Natural killer cell treated with Interleukin-12 subunit alpha and Interleukin-12 subunit beta and Interleukin-15 and Interleukin-18, amount 100 ng/mL, for 72 hours (primary cell): ENCODE data around the gene CCNI. TPM values are rescaled to one million over a fixed set of nuclear protein-coding genes. Genes with fewer than 3 reads are reported as not detected.
"Not testable (repeated sequence)": the region's sequence is repeated elsewhere in the genome, so short reads cannot be mapped to it uniquely, and the experiment has no call there.

Experiments used
- ATAC-seq, 2 donors: fragments of 150-1000 bp; cut with Tn5 transposase in 1 of 2; sonication (Bioruptor Pico), chemical (Tn5 transposase) in 1 of 2; 2 replicates each; pipeline ENCODE4 v1.10.0; 2021
- DNase-seq: peaks from one replicate; pipeline ENCODE4 v3.0.0; 2022; ENCODE audit warnings: low spot score
- H3K27ac Mint-ChIP-seq, 2 donors: 1 replicate in 1 of 2; 2 replicates in 1 of 2; pipeline ENCODE4 v1.8.0; 2022; ENCODE audit warnings: mixed read lengths in 2 of 2, mild to moderate bottlenecking in 1 of 2, moderate library complexity in 1 of 2
- H3K27me3 Mint-ChIP-seq, 2 donors: 1 replicate in 1 of 2; 2 replicates in 1 of 2; pipeline ENCODE4 v1.8.0; 2022; ENCODE audit warnings: mixed read lengths in 2 of 2
- H3K36me3 Mint-ChIP-seq: one replicate; pipeline ENCODE4 v1.8.0; 2022; ENCODE audit warnings: mixed read lengths
- H3K4me1 Mint-ChIP-seq, 2 donors: 1 replicate in 1 of 2; 2 replicates in 1 of 2; pipeline ENCODE4 v1.8.0; 2022; ENCODE audit warnings: low read depth in 2 of 2, mixed read lengths in 2 of 2, mild to moderate bottlenecking in 1 of 2
- H3K4me3 Mint-ChIP-seq: one replicate; pipeline ENCODE4 v1.8.0; 2022; ENCODE audit warnings: mixed read lengths
- H3K9me3 Mint-ChIP-seq: 2 replicates; pipeline ENCODE4 v1.8.0; 2022; ENCODE audit warnings: mixed read lengths
- total RNA-seq, 2 donors: library from RNA; stranded (reverse); gene quantifications; one replicate each; pipeline ENCODE4 v1.2.3, GENCODE V29; 2022

The CCNI gene
- total RNA-seq, 2 donors from 2014 or later: 152 to 164 TPM

DNA sequence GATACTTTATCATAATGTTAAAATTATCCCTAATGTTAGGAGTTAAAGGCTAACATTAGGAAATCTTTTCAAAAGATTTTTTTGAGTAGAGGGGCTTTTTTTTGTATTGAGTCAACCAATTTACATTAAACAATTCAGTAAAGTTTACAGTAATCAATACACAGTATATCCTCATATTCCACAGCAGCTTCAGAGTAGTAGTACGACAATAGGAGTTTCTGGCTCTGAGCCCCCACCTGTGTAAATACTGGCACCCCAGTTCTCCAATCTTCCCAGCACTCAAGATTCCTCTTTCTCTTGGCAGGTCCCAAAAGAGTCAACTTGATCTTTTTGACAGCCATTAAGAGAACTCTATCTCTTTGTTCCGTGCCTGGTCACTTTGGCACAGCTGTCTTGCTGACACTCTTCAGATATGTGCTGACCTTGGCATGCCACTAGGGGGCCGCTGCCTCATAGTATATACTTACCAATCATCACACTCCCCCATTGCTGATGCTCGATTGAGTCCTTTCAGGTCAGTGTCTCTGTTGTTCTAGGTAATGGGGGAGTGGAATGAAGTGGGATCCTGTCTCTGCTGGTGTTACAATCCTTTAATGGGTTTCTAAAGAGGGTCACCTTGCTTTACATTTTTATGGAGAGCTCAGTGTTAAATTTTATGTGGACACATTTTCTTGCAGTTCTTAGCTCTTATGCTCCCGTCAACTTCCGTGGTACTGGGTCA, 19.5 kb upstream of the CCNI start:
- ATAC-seq: peak; percentile 93
- Mint-ChIP-seq H3K9me3 (no peaks in the 10 kb centered on the region), H3K27ac (no peak overlapping the region)

DNA sequence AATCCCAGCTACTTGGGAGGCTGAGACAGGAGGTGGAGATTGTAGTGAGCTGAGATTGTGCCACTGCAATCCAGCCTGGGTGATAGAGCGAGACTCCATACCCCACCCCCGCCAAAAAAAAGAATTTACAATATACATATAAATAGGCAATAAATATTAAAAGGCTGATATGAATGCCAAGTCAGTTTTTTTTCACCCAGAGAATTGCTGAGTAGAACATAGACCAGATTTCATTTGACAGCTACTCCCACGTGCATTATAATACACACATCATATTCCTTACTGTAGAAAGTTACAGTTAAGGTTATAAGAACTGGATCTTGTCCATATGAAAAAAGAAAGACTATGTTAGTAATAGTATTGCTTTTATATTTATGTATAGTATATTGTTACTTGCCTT, 18.7 kb upstream of the CCNI start:
- Mint-ChIP-seq H3K4me3 (no peak overlapping the region), H3K9me3 (no peaks in the 10 kb centered on the region), H3K27me3 (no peaks in the 10 kb centered on the region), H3K4me1 (peaks cover 0 to 4% of the 10 kb centered on the region in 2 donors), H3K36me3 (no peaks in the 10 kb centered on the region), H3K27ac (no peak overlapping the region)
- DNase-seq (no peak), ATAC-seq (no peak)

More for the DNA sequence above, 19.5 kb upstream of the CCNI start:
- DNase-seq: peak; percentile 74
- H3K4me1 Mint-ChIP-seq: peaks cover 0 to 4% of the 10 kb centered on the region in 2 donors
- peaks cover 0 to 2% of the 10 kb centered on the region in 2 donors for H3K27me3 Mint-ChIP-seq
- no peaks in the 10 kb centered on the region for H3K36me3 Mint-ChIP-seq
- H3K4me3 Mint-ChIP-seq: no peak overlapping the region

DNA sequence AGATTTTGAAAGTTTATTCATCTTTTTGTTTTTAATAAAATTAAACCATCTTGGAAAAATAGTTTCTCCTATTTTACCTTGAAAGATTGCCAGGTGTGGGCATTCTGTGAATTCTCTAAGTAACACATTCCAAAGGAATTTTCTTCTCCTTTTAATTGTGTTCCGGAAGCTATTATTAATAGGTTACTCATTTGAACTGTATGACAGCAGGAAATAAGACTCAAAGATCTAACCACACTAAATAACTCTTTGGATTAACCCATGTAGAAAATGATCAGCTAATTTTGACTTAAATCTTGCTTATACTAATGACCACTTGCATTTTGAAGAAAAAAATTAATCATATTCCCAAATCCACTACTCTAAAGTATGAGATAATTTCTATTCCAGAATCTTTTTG, 17.6 kb upstream of the CCNI start:
- no peaks in the 10 kb centered on the region for H3K9me3 Mint-ChIP-seq
- no peaks in the 10 kb centered on the region for H3K27me3 Mint-ChIP-seq
- DNase-seq: no peak
- no peak overlapping the region for H3K4me3 Mint-ChIP-seq
- H3K27ac Mint-ChIP-seq: no peak overlapping the region
- no peaks in the 10 kb centered on the region for H3K36me3 Mint-ChIP-seq
- ATAC-seq: no peak
- peaks cover 0 to 4% of the 10 kb centered on the region in 2 donors for H3K4me1 Mint-ChIP-seq

- DNase-seq (no peak), ATAC-seq (no peak)
- no peaks in the 10 kb centered on the region for H3K9me3 Mint-ChIP-seq
- no peak overlapping the region for H3K27ac Mint-ChIP-seq
- H3K4me1 Mint-ChIP-seq: peaks cover 0 to 4% of the 10 kb centered on the region in 2 donors
- no peaks in the 10 kb centered on the region for H3K36me3 Mint-ChIP-seq
- H3K27me3 Mint-ChIP-seq: no peaks in the 10 kb centered on the region
- H3K4me3 Mint-ChIP-seq: no peak overlapping the region
Observed at GRCh38 chr4:77092975-77093374, 17.2 kb upstream of the CCNI start.

- DNase-seq (no peak), ATAC-seq (no peak)
- Mint-ChIP-seq H3K27ac (no peak overlapping the region), H3K9me3 (no peaks in the 10 kb centered on the region), H3K4me1 (no peaks in the 10 kb centered on the region), H3K4me3 (no peak overlapping the region), H3K27me3 (no peaks in the 10 kb centered on the region), H3K36me3 (no peaks in the 10 kb centered on the region)
Observed at GRCh38 chr4:77089866-77090265, 14.1 kb upstream of the CCNI start.

DNA sequence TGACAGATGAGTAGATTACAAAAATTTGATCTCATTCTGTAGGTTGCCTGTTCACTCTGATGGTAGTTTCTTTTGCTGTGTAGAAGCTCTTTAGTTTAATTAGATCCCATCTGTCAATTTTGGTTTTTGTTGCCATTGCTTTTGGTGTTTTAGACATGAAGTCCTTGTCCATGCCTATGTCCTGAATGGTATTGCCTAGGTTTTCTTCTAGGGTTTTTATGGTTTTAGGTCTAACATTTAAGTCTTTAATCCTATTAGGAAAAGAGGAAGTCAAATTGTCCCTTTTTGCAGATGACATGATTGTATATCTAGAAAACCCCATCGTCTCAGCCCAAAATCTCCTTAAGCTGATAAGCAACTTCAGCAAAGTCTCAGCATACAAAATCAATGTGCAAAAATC, 11.2 kb upstream of the CCNI start:
- H3K4me3 Mint-ChIP-seq, H3K4me1 Mint-ChIP-seq, H3K27ac Mint-ChIP-seq, H3K36me3 Mint-ChIP-seq, ATAC-seq, DNase-seq, H3K27me3 Mint-ChIP-seq, H3K9me3 Mint-ChIP-seq: not testable (repeated sequence)

DNA sequence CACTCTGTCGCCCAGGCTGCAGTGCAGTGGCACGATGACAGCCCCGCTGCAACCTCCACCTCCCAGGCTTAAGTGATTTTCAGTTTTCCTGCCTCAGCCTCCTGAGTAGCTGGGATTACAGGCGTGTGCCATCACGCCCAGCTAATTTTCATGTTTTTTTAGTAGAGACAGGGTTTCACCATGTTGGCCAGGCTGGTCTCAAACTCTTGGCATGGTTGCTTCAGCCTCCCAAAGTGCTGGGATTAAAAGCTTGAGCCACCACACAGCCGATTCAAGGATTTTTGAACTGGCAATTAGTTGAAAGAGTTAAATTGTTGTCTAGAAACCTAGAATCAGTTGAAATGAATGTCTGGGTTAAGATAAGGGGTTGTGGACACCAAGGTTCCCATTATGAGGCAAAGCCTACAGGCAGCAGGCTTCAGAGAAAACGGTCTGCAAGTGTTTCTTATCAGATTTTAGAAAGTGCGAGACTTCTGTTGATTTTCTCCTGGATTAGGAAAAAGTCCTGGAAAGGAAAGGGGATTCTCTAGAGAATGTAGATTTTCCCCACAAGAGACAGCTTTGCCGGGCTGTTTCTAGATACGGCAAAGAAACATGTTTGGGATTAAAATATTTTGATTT, 8.3 kb upstream of the CCNI start:
- no peak for ATAC-seq
- H3K27ac Mint-ChIP-seq: no peak overlapping the region
- DNase-seq: no peak

GRCh38 chr4:77082886-77083608, 7.3 kb upstream of the CCNI start:
- H3K4me3 Mint-ChIP-seq: no peak overlapping the region
- H3K27ac Mint-ChIP-seq: no peak overlapping the region
- ATAC-seq (no peak), DNase-seq (no peak)
- no peaks in the 10 kb centered on the region for H3K36me3 Mint-ChIP-seq
- peaks cover 9% of the 10 kb centered on the region in 2 donors for H3K4me1 Mint-ChIP-seq
- no peaks in the 10 kb centered on the region for H3K9me3 Mint-ChIP-seq
- no peaks in the 10 kb centered on the region for H3K27me3 Mint-ChIP-seq

More for the DNA sequence above, 8.3 kb upstream of the CCNI start:
- Mint-ChIP-seq H3K36me3 (no peaks in the 10 kb centered on the region), H3K27me3 (no peaks in the 10 kb centered on the region), H3K4me1 (peaks cover 6 to 7% of the 10 kb centered on the region in 2 donors), H3K4me3 (no peak overlapping the region), H3K9me3 (no peaks in the 10 kb centered on the region)

- not testable (repeated sequence) for DNase-seq, H3K9me3 Mint-ChIP-seq, H3K4me3 Mint-ChIP-seq, ATAC-seq, H3K27me3 Mint-ChIP-seq, H3K36me3 Mint-ChIP-seq
- peak overlapping the region; percentile 38 to 73 for H3K27ac Mint-ChIP-seq
- H3K4me1 Mint-ChIP-seq: peaks cover 26 to 30% of the 10 kb centered on the region in 2 donors
Observed at GRCh38 chr4:77080806-77081205, 5.0 kb upstream of the CCNI start.

GRCh38 chr4:77079281-77079680, 3.5 kb upstream of the CCNI start:
- Mint-ChIP-seq H3K4me3 (no peak overlapping the region), H3K27ac (no peak overlapping the region), H3K36me3 (no peaks in the 10 kb centered on the region), H3K4me1 (peaks cover 26 to 30% of the 10 kb centered on the region in 2 donors), H3K27me3 (no peaks in the 10 kb centered on the region), H3K9me3 (no peaks in the 10 kb centered on the region)
- no peak for DNase-seq
- no peak for ATAC-seq

DNA sequence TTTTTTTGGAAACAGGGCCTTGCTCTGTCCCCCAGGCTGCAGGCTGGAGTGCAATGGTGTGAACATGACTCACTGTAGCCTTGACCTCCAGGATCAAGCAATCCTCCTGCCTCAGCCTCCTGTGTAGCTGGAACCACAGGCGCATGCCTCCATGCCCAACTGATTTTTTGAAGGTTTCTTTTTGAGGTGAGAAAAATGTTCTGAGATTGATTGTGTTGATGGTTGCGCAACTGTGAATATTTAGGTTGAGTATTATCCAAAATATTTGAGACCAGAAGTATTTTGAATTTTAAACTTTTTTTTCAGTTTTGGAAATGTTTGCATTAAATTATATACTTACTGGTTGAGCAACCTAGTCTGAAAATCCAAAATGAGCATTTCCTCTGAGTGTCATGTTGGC, 2.6 kb upstream of the CCNI start:
- H3K27ac Mint-ChIP-seq: no peak overlapping the region
- H3K27me3 Mint-ChIP-seq: no peaks in the 10 kb centered on the region
- ATAC-seq (no peak), DNase-seq (no peak)
- no peaks in the 10 kb centered on the region for H3K36me3 Mint-ChIP-seq
- H3K9me3 Mint-ChIP-seq: no peaks in the 10 kb centered on the region
- no peak overlapping the region for H3K4me3 Mint-ChIP-seq
- H3K4me1 Mint-ChIP-seq: peaks cover 26 to 30% of the 10 kb centered on the region in 2 donors

- H3K9me3 Mint-ChIP-seq: no peaks in the 10 kb centered on the region
- H3K27me3 Mint-ChIP-seq: no peaks in the 10 kb centered on the region
- H3K4me3 Mint-ChIP-seq: no peak overlapping the region
- no peak overlapping the region for H3K27ac Mint-ChIP-seq
- ATAC-seq: no peak
- H3K4me1 Mint-ChIP-seq: peaks cover 26 to 32% of the 10 kb centered on the region in 2 donors
- H3K36me3 Mint-ChIP-seq: no peaks in the 10 kb centered on the region
- DNase-seq: no peak
Observed at GRCh38 chr4:77076889-77077635, 1.3 kb upstream of the CCNI start.

DNA sequence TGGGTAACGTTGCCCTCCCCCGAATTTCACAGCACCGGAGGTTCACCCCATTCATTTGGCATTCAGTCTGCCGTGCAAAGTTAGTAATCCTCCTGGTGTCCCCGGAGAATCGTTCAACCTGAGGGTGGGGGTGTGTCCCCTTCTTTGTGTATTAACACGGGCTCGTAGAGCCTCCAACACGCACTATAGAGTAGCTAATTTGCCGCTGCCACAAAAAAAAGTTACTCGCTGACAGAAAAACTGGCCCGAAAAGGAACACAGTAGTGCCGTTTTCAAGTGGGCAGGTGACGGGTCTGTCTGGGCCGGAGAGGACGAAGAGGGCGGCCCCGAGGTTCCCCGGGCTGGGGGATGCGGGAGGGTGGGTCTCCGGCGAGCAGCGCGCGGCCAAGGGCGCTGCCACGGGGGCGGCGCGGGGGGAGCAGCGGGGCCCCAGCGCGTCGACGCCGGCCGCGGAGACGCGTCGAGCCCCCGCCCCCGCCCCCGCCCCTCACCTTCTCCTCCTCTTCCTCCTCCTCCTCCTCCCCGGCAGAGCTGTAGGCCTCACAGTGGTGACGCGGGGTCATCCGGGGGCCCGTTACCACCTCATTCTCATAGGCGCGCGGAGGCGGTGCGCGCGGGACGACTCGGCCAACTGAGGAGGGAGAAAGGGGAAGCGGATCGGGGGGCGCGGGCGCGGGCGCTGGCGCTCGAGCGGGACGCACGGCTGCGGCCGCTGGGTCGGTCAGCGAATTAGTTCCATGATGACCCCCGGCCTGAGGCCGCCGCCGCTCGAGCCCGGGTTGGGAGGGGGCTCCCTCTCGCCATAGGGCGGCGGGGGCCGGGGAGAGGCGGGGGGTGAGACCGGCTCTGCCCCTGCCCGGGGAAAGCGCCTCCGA, 571 bp downstream of the CCNI start:
- peaks cover 31 to 38% of the 10 kb centered on the region in 2 donors for H3K4me1 Mint-ChIP-seq
- H3K4me3 Mint-ChIP-seq: no peak overlapping the region

More for the DNA sequence above, 571 bp downstream of the CCNI start:
- H3K27me3 Mint-ChIP-seq: no peaks in the 10 kb centered on the region
- ATAC-seq (peak; percentile 86 to 88), DNase-seq (peak; percentile 88)
- H3K36me3 Mint-ChIP-seq: no peaks in the 10 kb centered on the region
- H3K9me3 Mint-ChIP-seq: no peaks in the 10 kb centered on the region
- H3K27ac Mint-ChIP-seq: no peak overlapping the region
